Esophagus (tissue), 2 donors: Measurements from ENCODE around the gene POFUT2. TPM values are rescaled to one million over a fixed set of nuclear protein-coding genes. Genes with fewer than 3 reads are reported as not detected.
"Not testable (repeated sequence)": the region's sequence is repeated elsewhere in the genome, so short reads cannot be mapped to it uniquely, and the experiment has no call there.

ENCODE experiments used
- H3K27ac ChIP-seq, 2 donors: one replicate each; pipeline ENCODE4 v1.5.1; 2013; ENCODE audit warnings: low read depth in 2 of 2, mild to moderate bottlenecking in 2 of 2, inconsistent platforms in 1 of 2, low read length in 1 of 2, moderate library complexity in 1 of 2
- H3K27me3 ChIP-seq, 2 donors: one replicate each; pipeline ENCODE4 v1.6.1; 2013; ENCODE audit warnings: low read length in 2 of 2, control low read depth in 1 of 2, mild to moderate bottlenecking in 1 of 2; ENCODE audit not compliant: insufficient read depth in 2 of 2, control insufficient read depth in 1 of 2
- H3K36me3 ChIP-seq, 2 donors: one replicate each; pipeline ENCODE4 v1.6.1; 2013; ENCODE audit warnings: low read length in 1 of 2; ENCODE audit not compliant: control insufficient read depth in 2 of 2, insufficient read depth in 2 of 2
- H3K4me1 ChIP-seq, 2 donors: one replicate each; pipeline ENCODE4 v1.6.1; 2013; ENCODE audit warnings: low read length in 1 of 2; ENCODE audit not compliant: control insufficient read depth in 2 of 2, insufficient read depth in 2 of 2
- H3K4me3 ChIP-seq, 2 donors: one replicate each; pipeline ENCODE4 v1.5.1; 2013; ENCODE audit warnings: low read length in 2 of 2, mild to moderate bottlenecking in 2 of 2, low read depth in 1 of 2, moderate library complexity in 1 of 2
- H3K9me3 ChIP-seq, 2 donors: one replicate each; pipeline ENCODE4 v1.6.1; 2013; ENCODE audit warnings: mild to moderate bottlenecking in 2 of 2, low read depth in 1 of 2, low read length in 1 of 2, moderate library complexity in 1 of 2; ENCODE audit not compliant: control insufficient read depth in 2 of 2, insufficient read depth in 1 of 2
- WGBS, 2 donors: extraction: QIAGEN DNeasy Blood & Tissue Kit; methylation state at CpG; one replicate each; pipeline ENCODE4 v1.1.7; 2013; 5-methylcytosine and 5-hydroxymethylcytosine counted together
- polyA plus RNA-seq, 2 donors: library from polyadenylated mRNA; stranded (reverse); fragments of 200-250 nt; gene quantifications; one replicate each; pipeline ENCODE4 v1.2.3, GENCODE V29; 2013
- donor health status: healthy with polysubstance abuse.
- donor health status: Bipolar disorder and iron deficiency.

The POFUT2 gene
- polyA plus RNA-seq, 2 donors: 6.4 to 13.3 TPM

DNA sequence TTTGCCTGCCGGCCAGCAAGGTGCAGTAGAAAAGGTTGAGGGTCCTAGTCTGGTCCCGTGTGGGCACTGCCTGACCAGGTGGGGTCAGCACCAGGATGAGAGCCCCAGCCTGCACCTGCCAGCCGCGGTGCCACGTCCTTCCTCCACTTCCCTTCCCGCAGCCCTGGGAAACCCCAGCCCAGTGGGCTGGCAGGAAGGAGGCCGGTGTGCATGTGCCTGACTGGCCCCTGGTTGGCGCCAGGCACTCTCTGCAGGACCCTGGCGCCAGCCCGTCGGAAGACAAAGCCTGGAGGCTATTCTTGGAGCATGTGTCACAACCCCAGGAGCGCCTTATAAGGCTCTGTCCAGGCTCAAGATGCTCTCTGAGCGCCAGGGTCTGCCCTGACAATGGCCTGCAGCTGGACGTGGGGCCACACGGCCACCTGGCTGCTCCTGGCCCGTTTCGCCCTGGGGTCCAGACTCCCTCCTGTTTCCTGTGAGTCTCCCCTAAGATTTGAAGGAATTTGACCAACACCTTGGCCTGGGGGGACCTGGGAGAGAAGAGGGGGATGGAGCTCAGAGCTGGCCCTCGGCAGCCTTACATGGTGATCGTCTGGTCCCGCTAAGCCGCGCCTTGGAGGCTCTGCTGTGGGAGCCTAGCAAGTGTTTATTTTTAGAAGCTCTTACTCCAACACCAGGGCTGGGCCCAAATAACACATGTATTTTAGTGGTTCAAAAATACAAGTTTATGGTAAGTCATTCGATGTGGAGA is 31.9 kb upstream of the POFUT2 start:
- Histone ChIP-seq H3K9me3 (no peaks in the 10 kb centered on the region), H3K4me3 (no peak overlapping the region), H3K4me1 (peaks cover 0 to 11% of the 10 kb centered on the region in 2 donors), H3K36me3 (no peaks in the 10 kb centered on the region), H3K27ac (peak overlapping the region; percentile 76 to 82), H3K27me3 (no peaks in the 10 kb centered on the region)
- WGBS, 2 donors: 55 to 66% methylated on average over 23 of the region's 23 CpGs

DNA sequence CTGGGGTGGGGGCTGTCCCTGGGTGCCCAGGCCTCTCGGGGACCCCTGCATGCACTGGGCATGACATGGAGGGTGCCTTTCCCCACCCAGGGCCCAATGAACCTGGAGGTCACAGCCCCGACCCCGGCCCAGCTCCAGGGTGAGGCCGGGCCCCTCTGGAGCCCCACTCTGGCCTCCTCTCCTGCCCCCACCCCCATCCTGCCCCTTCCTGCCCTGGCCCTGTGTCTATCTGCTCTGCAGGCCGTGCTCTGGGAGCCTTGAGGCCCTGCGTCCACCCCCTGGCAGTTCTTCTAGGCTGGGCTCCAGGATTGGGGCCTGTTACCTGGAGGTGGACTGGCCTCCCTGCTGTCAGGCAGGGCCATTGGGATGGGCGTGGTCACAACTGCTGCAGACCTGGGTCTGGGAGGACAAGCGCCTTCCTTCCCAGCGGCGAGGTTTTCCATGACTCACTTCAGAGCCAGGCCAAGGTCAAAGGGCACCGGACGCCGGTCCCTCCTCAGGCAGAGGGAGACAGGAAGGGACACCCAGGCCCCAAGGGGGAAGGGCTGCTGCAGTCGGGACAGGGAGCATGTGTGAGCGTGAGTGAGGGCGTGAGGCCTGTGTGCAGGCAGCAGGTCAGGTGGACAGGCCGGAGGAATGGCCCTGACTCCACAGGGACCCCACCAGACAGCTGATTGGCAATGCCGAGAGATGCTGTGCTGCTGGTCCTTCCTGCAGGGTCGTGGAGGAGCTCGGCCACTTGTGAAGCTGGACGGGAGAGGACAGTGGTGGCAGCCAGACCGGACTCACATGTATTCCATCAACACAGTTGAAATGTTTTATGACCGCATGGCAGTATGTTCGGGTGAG is 31.1 kb upstream of the POFUT2 start:
- no peaks in the 10 kb centered on the region for H3K36me3 ChIP-seq
- H3K27ac ChIP-seq: peak overlapping the region; percentile 76 to 82
- H3K27me3 ChIP-seq: no peaks in the 10 kb centered on the region
- H3K9me3 ChIP-seq: no peaks in the 10 kb centered on the region
- H3K4me3 ChIP-seq: no peak overlapping the region
- H3K4me1 ChIP-seq: peaks cover 0 to 11% of the 10 kb centered on the region in 2 donors
- 72 to 73% methylated on average over 24 of the region's 24 CpGs for WGBS, 2 donors

DNA sequence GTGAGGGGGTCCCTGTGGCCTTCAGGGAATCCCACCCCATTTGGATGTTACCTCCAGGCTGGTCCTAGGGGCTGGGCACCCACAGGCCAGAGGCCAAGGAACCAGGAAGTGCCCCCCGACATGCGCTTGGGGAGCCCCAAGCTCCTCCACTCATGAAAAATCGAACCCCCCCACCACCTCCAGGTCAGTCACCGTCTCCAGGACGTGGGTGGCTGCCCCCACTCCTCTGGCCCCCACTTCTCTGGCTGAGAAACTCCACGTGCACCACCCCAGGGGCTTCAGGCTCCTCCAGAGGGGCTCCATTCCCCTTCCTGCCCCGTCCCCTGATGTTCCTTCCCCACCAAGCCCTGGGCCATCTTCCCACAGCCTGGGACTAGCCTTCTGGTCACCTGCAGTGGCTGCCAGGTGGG is 30.5 kb upstream of the POFUT2 start:
- H3K27ac ChIP-seq: peak overlapping the region; percentile 76 to 82
- no peaks in the 10 kb centered on the region for H3K9me3 ChIP-seq
- no peaks in the 10 kb centered on the region for H3K27me3 ChIP-seq
- WGBS, 2 donors: 87 to 88% methylated on average over 6 to 7 of the region's 7 CpGs
- H3K4me1 ChIP-seq: peaks cover 0 to 11% of the 10 kb centered on the region in 2 donors
- H3K36me3 ChIP-seq: no peaks in the 10 kb centered on the region
- H3K4me3 ChIP-seq: no peak overlapping the region

DNA sequence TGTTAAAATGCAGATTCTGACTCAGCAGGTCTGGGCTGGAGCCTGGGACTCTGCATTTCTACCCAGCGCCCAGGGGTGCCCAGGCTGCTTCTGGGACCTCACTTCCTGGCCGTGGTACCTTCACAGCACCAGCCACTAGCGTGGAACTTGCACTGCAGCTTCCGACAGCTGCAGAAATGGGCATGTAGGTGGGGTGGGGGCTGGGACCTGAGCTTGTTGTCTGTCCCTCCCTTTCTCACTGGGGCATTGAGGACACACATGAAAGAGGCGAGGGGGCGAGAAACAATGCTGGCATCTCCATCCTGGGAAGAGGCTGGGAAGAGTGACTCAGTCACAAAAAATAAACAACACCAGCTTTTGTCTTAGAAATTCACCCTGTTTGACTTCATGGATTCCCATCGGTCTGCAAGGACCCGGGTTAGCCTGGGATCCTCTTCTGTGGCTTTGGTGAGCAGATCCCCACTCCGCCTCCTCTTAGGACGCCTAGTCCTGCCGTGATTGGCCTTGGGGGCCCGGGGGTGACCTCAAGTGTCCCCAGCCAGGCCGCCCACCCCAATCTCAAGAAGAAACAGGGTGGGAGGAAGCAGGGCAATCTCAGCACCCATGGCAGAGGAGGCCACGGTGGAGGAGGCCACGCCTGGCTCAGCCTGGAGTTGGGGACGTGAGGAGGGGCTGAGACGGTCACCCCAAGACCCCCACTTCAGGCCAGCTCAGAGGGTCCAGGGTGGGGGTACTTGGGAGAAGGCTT is 29.9 kb upstream of the POFUT2 start:
- Histone ChIP-seq H3K36me3 (no peaks in the 10 kb centered on the region), H3K9me3 (no peaks in the 10 kb centered on the region), H3K27ac (peak overlapping the region; percentile 76 to 82), H3K27me3 (no peaks in the 10 kb centered on the region), H3K4me3 (no peak overlapping the region), H3K4me1 (peaks cover 0 to 11% of the 10 kb centered on the region in 2 donors)
- WGBS, 2 donors: 67% methylated on average over 17 of the region's 17 CpGs

DNA sequence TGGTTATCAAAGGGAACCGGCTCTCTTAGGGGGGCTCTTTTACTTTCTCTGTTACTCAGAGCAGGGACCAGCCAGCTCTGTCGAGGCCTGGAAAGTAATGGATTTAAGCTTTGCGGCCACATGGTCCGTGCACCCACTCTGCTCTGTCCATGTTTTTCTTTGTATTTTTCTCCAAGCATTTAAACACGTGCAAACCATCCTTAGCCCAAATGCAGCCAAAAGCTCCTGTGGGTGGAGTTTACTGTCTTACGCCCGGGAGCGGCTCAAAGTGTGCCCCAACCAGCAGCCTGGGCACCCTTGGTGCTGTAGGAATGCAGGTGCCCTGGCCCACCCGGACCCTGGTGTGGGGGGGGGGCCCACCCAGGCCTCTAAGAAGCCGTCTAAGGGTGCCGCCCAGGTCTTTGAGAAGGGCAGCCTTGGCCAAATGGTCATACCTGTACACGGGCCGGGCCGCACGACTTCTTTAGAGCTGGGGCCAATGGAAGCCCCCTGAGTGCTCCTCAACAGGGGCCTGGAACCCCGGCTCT is 29.2 kb upstream of the POFUT2 start:
- peak overlapping the region; percentile 47 to 53 for H3K27ac ChIP-seq
- H3K36me3 ChIP-seq: no peaks in the 10 kb centered on the region
- H3K27me3 ChIP-seq: no peaks in the 10 kb centered on the region
- 77 to 80% methylated on average over 16 of the region's 16 CpGs for WGBS, 2 donors
- H3K4me3 ChIP-seq: no peak overlapping the region
- peaks cover 0 to 11% of the 10 kb centered on the region in 2 donors for H3K4me1 ChIP-seq
- no peaks in the 10 kb centered on the region for H3K9me3 ChIP-seq

DNA sequence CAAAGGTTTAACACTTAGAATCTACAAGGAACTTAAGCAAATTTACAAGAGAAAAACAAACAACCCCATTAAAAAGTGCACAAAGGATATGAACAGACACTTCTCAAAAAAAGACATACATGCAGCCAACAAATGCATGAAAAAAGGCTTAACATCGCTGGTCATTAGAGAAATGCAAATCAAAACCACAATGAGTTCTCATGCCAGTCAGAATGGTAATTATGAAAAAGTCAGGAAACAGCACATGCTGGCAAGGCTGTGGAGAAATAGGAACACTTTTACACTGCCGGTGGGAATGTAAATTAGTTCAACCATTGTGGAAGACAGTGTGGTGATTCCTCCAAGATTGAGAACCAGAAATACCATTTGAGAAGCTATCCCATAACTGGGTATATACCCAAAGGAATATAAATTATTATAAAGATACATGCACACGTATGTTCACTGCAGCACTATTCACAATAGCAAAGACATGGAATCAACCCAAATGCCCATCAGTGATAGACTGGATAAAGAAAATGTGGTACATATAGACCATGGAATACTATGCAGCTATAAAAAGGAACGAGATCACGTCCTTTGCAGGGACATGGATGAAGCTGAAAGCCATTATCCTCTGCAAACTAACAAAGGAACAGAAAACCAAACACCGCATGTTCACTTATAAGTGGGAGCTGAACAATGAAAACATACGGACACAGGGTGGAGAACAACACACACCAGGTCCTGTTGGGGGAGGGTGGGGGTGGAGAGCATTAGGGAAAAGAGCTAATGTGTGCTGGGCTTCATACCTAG is 28.2 kb upstream of the POFUT2 start:
- WGBS, 2 donors: 45 to 60% methylated on average over 7 of the region's 7 CpGs
- not testable (repeated sequence) for H3K27ac ChIP-seq

DNA sequence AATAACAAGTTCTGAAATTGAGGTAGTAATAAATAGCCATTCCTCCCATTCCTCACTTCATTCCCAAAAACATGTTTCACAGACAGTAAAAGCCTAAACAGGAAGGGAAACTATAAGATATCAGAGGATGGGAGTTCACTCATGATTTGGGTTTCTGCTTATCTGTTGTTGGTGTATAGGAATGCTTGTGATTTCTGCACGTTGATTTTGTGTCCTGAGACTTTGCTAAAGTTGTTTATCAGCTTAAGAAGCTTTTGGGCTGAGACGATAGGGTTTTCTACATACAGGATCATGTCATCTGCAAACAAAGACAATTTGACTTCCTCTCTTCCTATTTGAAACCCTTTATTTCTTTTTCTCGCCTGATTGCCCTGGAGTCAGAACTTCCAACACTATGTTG is 26.0 kb upstream of the POFUT2 start:
- Histone ChIP-seq H3K36me3 (no peaks in the 10 kb centered on the region), H3K4me3 (no peak overlapping the region), H3K27ac (no peak overlapping the region), H3K4me1 (peaks cover 0 to 10% of the 10 kb centered on the region in 2 donors), H3K9me3 (no peaks in the 10 kb centered on the region), H3K27me3 (no peaks in the 10 kb centered on the region)
- 77 to 81% methylated on average over 3 of the region's 3 CpGs for WGBS, 2 donors

More for the DNA sequence above, 28.2 kb upstream of the POFUT2 start:
- H3K4me1 ChIP-seq: peaks cover 0 to 11% of the 10 kb centered on the region in 2 donors
- not testable (repeated sequence) for H3K9me3 ChIP-seq, H3K36me3 ChIP-seq, H3K4me3 ChIP-seq, H3K27me3 ChIP-seq

DNA sequence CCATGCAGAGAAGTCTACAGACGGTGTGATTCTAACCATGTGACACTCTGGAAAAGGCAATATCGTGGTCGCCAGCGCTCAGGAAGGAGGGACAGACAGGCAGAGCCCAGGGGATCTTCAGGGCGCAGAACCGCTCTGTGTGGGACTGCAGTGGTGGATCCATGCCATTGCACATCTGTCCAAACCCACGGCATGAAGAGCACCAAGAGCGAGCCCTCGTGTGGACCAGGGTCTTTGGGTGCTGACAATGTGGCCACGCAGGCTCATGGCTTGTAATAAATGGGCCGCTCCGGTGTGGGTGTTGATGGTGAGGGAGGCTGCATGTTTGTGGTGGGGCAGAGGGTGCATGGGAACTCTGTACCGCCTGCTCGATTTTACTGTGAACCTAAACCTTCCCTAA is 25.3 kb upstream of the POFUT2 start:
- H3K4me3 ChIP-seq: no peak overlapping the region
- no peaks in the 10 kb centered on the region for H3K27me3 ChIP-seq
- H3K4me1 ChIP-seq: peaks cover 0 to 10% of the 10 kb centered on the region in 2 donors
- no peaks in the 10 kb centered on the region for H3K9me3 ChIP-seq
- WGBS, 2 donors: 90 to 91% methylated on average over 14 of the region's 14 CpGs
- no peaks in the 10 kb centered on the region for H3K36me3 ChIP-seq
- H3K27ac ChIP-seq: no peak overlapping the region
